NCI-H1417 treated with DMSO at 0.1 percent for 48 hours (cell line): ENCODE results near the gene COL2A1.

Source experiments
- DNase-seq: peaks from one replicate; lab custom pipeline; 2025; lab: John Stamatoyannopoulos, UW

The COL2A1 gene

DNA sequence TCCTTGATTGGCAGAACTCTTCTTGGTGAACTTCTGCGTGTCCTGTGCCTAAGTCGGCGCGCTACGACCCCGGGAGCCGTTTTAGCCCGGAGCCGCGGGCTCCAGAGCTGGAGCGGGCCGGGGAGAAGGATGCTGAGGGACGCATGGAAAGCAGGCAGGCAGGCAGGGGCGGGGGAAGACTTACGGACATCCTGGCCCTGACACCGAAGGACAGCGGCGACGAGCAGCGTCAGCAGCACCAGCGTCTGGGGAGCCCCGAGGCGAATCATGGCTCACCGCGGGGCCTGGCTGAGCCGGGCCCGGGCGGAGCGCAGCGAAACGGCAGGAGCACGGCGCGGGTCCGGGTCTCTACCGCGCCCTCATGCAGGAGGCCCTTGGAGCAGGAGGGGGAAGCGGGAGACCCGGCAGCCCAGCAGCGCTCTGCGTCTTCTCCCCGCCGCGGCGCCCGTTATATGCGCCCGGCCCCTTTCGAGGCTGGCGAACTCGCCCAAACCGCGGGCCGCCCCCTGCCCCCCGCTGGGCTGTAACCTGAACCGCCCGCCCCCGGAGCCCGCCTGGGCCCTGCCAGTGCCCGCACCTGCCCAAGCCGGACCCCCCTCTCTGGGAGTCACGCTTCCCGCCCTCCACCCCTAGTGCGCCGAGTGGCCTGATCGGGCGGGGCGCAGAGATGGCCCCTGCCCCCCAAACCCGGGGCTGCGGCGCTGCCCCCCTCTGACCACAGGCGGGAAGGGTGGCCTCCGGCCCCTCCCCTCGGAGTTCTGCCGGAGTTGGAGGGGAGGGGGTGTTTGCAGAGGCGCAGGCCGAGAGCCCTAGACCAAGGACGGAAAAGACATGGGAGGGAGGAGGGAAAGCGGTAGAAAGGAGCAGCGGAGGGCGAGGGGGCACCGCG lies at the start of gene COL2A1:
Gene COL2A1, minus strand, starts transcription at position 424 of the 889 bp plus-strand sequence. Its CDS starts 155 bp downstream, at position 269.
- peak; percentile 20 for DNase-seq

DNA sequence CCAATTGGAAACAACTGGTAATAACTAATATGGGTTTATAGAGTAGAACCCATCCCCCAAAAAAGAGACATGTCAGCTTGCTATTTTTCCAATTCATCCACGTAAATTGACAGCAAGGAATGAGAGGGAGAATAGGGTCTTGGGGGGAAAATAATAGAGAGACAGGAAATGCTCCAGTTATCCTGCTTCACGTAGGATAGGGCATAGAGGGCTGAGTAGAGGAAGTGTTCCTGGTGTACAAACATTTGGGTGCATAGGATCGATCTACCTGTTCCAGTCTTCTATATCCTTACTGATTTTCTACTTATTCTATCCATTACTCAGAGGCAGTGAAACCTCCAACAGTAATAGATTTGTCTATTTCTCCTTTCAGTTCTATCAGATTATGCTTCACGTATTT lies 49.6 kb upstream of the COL2A1 start:
- no peak for DNase-seq

DNA sequence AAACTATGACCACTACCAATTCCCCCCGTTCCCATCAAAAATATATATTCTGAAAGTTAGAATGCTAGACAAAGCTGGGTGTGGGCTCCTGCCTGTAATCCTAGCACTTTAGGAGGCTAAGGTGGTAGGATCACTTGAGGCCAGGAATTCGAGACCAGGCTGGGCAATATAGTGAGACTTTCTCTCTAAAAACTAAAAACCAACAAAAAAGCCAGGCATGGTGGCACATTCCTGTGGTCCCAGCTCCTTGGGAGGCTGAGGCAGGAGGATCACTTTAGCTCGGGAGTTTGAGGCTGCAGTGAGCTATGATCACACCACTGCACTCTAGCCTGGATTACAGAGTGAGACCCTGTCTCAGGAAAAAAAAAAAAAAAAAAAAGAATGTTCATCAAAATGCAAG lies 48.8 kb upstream of the COL2A1 start:
- DNase-seq: no peak

- DNase-seq: no peak
Observed at GRCh38 chr12:48051681-48052080, 47.4 kb upstream of the COL2A1 start.

DNA sequence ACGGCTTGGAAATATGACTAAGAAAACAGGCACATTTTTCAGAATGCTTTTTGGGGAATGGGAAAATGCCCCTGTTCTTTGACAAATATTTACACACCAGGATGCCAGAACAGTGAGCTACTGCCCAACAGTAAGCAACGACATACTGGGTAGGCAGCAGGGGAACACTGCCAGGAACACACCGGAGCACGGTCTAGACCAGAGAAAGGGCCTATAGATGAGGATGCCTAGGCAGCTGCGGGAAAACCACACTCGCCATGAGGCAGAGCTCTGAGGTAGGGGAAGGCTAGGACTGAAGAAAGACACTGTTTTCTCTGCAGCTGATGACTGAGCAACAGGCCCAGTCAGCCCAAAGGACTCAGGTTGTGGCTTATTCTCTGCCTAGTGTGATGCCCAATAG lies 45.9 kb upstream of the COL2A1 start:
- no peak for DNase-seq

GRCh38 chr12:48045965-48046518 lies 41.8 kb upstream of the COL2A1 start:
- no peak for DNase-seq

GRCh38 chr12:48045061-48045846 lies 41.0 kb upstream of the COL2A1 start:
- no peak for DNase-seq

DNA sequence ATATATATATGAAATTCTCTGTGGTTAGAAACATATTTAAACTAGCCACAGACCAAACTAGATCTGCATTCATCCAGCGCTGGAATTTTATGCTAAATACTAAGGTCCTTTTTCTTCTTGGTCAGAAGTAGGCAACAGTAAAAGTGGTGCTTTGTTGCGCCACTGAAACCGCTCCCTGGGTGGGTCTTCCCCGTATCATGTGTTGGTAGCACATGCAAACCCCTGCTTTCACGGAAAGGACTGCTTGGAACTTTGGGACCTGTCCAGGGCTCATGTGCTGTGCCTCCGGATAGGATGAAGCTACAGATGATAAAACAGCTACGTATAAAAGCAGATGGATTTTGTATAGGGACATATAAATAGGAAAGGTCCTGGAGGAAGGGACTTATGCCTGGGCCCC lies 40.1 kb upstream of the COL2A1 start:
- DNase-seq: no peak

GRCh38 chr12:48043771-48044170 lies 39.5 kb upstream of the COL2A1 start:
- DNase-seq: no peak

DNA sequence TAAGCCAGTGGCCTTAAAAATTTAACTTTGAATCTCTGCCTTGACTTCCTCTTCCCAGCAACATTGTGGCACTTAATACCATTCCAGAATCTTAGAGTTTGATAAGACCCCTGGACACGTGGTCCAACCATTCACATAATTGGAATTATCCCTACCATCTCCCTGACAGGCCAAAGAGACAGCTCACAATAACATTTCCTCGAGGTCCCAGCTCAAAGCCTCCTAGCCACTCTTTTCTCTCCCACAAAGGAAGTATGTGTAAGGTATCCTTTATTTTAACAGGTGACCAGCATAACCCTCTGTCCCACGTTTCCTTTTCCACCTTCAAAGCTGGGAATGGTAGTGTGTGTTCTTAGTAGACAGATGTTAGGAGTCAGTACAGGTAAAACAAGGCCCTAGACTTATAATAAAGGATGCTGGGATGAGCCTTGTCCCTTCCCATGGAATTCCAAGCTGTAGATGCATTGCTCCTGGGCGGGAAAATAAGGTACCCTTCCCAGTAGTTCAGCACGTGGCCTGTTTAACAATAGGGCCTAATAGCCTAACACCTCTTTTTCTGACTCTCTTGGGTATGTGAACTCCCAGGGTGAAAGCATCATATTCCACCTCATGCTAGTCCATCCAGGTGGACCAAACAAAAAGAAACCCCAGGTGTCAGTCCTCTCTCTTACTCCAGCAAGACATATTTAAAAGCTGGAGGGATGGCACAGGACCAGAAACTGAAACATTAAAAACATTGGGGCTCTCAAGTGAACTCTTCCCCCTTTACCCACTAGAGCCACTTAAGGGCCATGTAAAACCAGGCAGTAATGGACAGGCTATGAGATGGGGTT lies 37.5 kb upstream of the COL2A1 start:
- no peak for DNase-seq

GRCh38 chr12:48040354-48040753 lies 36.1 kb upstream of the COL2A1 start:
- DNase-seq: no peak

DNA sequence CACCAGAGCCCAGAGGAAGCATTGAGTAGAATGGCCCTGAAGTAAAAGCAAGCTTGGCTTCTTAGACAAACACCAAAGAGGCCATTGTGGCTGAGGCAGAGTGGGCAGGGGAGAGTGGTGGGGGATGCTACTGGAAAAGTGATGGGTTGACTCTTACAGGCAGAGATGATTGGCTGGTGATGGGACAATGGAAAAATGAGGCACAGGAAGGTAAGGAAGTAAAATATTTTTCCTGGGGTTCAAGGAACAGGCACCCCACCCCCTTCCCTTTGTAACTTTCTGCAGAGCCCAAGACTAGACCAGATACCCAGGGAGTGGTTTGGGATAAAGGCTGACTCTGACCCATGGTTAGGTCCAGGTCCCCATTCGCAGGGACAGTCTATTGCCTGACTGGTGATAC lies 34.9 kb upstream of the COL2A1 start:
- DNase-seq: no peak

- DNase-seq: no peak
Observed at GRCh38 chr12:48038085-48038484, 33.8 kb upstream of the COL2A1 start.

DNA sequence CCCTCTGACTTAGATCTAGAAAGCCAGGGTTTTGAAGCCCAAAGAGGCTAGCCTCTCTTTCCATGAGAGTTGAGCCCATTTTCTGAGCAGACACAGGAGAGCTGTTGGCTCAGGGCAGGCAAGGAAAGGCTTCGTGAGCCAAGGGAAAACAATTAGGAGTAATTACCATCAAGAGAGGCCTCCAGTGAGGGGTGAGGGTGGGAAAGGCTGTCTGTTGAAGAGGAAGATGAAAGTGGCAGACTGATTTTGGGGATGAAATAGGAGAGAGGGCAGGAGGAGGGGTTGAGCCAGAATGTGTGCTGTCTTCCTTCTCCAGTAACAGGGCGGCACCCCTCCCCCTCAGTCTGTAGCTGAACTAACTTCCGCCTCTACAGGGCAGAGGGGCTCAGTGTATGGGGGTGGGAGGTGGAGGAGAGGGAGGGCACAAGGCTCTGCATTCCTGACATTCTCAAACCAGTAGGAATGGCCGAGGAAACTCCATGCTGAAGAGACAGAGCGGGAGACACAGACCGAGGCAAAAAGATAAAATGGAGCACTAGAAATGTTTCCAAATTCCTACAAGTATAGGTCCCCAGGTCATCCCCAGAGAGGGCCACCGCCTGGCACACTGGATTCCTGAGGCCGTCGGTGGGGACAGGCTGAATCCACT lies 33.1 kb upstream of the COL2A1 start:
- DNase-seq: no peak

DNA sequence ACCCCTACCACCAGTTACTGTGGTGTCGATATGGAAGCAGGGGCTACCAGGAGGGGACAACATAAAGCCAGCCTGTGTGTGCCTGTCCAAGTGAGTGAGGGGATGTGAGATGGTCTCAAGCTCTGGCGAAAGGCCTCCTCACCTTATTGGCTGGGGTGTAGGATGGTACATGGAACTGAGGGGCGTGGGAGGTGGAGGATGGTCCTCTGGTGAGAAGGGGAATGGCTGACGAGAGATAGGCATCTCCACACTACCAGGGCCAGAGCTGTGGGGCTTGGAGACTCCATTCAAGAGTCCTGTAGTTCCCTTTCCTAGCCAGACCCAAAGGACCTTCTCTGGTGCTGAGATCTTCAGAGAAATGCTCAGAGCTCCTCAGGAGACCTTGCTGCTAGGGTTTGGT lies 32.5 kb upstream of the COL2A1 start:
- no peak for DNase-seq

GRCh38 chr12:48034835-48035805 lies 30.8 kb upstream of the COL2A1 start:
- DNase-seq: no peak

- no peak for DNase-seq
Observed at GRCh38 chr12:48033451-48033850, 29.2 kb upstream of the COL2A1 start.

DNA sequence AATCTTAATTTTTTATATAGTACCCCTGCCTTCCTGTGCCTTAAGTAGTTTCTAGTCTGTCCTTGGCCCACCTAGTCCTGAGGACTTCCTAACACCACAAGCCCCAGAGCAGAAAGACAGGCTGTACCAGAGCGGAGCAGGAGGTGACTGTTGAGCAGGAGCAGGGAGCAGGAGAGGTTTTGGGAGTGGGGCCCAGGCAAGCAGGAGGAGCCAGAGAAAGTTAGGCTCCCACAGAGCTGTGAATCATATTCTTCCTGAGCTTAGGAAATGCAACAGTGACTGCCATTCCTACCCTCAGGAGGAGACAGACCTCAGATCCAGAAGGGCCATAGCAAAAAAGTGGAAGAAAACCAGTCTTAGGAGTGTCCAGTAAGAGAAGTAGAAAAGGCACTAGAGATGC lies 28.3 kb upstream of the COL2A1 start:
- DNase-seq: no peak

DNA sequence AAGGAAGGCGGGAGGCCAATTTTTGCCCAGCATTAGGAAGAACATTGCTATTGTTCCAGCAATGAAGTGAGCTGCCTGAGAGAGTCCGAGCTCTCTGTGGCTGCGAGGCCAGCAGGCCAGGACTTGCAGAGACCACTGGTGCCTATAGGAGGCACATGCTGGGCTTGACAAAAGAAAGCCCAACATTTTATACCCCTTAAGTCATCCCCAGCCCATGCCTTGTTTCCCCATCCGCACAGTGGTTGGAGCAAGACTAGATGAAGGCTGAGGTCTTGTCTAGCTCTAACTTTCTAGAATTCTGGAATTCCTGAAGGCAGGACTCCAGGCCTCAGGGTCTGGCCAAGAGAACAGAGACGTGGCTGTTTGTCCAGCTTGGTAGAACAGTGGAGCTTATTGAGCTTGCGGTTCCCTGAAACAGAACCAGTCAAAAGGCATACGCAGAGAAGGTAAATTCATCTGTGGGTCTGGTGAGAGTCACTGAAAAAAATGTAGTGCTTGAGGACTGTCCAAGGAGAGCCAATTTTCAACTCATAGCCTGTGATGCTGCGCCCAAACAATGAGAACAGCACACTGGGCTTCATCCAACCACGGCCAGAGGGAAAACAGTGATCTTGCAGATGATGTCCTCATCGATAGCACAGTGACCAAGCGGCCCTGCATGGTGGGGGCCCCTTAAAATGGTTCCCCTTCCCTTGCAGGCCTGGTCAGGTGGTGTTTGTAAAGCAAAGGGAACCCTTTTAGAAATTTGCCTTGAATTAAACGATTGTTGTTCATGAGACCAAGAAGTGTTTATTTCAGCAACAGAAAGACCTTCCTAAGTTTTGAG lies 27.1 kb upstream of the COL2A1 start:
- no peak for DNase-seq
